Measurements from ENCODE around the gene DNAJC27. TPM values are rescaled to one million over a fixed set of nuclear protein-coding genes. Genes with fewer than 3 reads are reported as not detected.
A peak's percentile ranks its signal among the peaks of the same experiment; 100 is the strongest.

The DNAJC27 gene
- total and polyA plus RNA-seq, 9 of the 15 experiments (the other 6 are each of a cell fraction or from before 2014, with no cell fraction given) = 0.53 to 5.9 (median 3.0) TPM

DNA sequence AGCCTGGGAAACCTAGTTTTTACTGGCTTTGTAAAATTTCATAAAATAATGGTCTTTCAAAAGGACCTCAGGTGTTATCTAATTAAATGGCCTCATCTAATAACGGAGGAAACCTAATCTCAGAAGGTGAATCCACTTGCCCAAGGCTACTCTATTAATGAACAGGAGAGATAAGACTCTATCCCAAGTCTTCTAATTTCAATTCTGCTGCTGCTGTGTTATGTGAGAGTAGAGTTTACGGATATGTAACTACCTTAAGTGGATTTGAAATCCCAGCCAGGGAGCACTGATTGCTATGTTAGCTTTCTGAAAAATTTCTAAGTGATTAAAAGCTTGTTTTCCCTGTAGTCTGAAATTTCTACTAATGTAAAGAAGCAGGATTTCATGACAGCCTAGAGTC lies 34.5 kb downstream of the DNAJC27 start:
- peak overlapping the region; percentile 42; the same call in 1 of the 2 replicates for H2AFZ ChIP-seq (ENCODE audit: low read depth, low read length)
- POLR2A ChIA-PET = interaction anchor here (0.7 kb wide), 1 partner anchor 35 kb away, joined by 3 read pairs; no protein-coding TSS in a partner anchor
- H3K9me3 ChIP-seq (replicated peaks; ENCODE audit: control insufficient read depth, insufficient read depth, low read depth, low read length) = no peaks in the 10 kb centered on the region
- CTCF ChIA-PET (ENCODE audit: low intra/inter-chr PET ratio) = no interaction called here
- in situ Hi-C loops (cut with MboI) (no loop called here), intact Hi-C loops (cut with micrococcal nuclease) (no loop called here)
- no peak overlapping the region for H3K27ac ChIP-seq (ENCODE audit: extremely low read depth, low read depth, low read length)
- WGBS (ENCODE audit: insufficient coverage, low coverage, missing lambda C conversion rate) = 44% methylated on average over 2 of the region's 2 CpGs
- H3K4me1 ChIP-seq (replicated peaks in 1 of 2; ENCODE audit: control insufficient read depth in 2 of 2, insufficient read depth in 2 of 2, low read length in 2 of 2) = no peaks in the 10 kb centered on the region; a peak in 1 of 5 replicates
- no peak overlapping the region for H3K4me2 ChIP-seq (ENCODE audit: insufficient read depth, low read length)
- no peak overlapping the region for H3K9ac ChIP-seq (ENCODE audit: insufficient read depth in 1 of 2, low read depth in 2 of 2, low read length in 2 of 2)
- FAIRE-seq (no peak), DNase-seq (ENCODE audit: extremely low read depth in 1 of 4, low spot score in 3 of 4) (no peak), ATAC-seq (no peak)
- H3K4me3 ChIP-seq = no peak overlapping the region
- H3K9me1 ChIP-seq (ENCODE audit: control insufficient read depth, insufficient read depth, low read length) = no peaks in the 10 kb centered on the region
- H3K27me3 ChIP-seq (ENCODE audit: control insufficient read depth in 2 of 2, insufficient read depth in 2 of 2, low read length in 2 of 2) = no peaks in the 10 kb centered on the region
- no peaks in the 10 kb centered on the region for H3K36me3 ChIP-seq (ENCODE audit: control insufficient read depth, insufficient read depth, low read length)
- BruUV-seq (replicated peaks) = no TSS peak
- H3K79me2 ChIP-seq (ENCODE audit: control insufficient read depth, insufficient read depth, low read length) = no peaks in the 10 kb centered on the region
- H4K20me1 ChIP-seq (replicated peaks; ENCODE audit: control insufficient read depth, insufficient read depth, low read length) = no peaks in the 10 kb centered on the region
- TF ChIP-seq TAF9B (IDR thresholded peaks at IDR 0.05; ENCODE audit: partially characterized antibody) = no peak
- TF ChIP-seq FOXK1 (CRISPR knock-in tag; IDR thresholded peaks at IDR 0.05; ENCODE audit: borderline replicate concordance) = no peak
- no peak for TF ChIP-seq SIN3A (IDR thresholded peaks at IDR 0.05; ENCODE audit: borderline replicate concordance in 2 of 2, control insufficient read depth in 1 of 2, low read depth in 2 of 2, low read length in 2 of 2)
- TF ChIP-seq, protein P1, sequence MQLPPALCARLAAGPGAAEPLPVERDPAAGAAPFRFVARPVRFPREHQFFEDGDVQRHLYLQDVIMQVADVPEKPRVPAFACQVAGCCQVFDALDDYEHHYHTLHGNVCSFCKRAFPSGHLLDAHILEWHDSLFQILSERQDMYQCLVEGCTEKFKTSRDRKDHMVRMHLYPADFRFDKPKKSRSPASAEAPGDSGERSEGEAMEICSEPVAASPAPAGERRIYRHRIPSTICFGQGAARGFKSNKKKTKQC (CRISPR knock-in tag; IDR thresholded peaks at IDR 0.05) = no peak
- no peak for TF ChIP-seq SMARCB1 (IDR thresholded peaks at IDR 0.05; ENCODE audit: insufficient read length, low read depth)
- no peak for TF ChIP-seq ZKSCAN1 (IDR thresholded peaks at IDR 0.05; ENCODE audit: low read depth, low read length)
- TF ChIP-seq SREBF2 (CRISPR knock-in tag; IDR thresholded peaks at IDR 0.05) = no peak
- no peak for TF ChIP-seq ZSCAN32 (CRISPR knock-in tag; IDR thresholded peaks at IDR 0.05)
- no peak for TF ChIP-seq ZNF23 (CRISPR knock-in tag; IDR thresholded peaks at IDR 0.05)
- TF ChIP-seq, protein P2, sequence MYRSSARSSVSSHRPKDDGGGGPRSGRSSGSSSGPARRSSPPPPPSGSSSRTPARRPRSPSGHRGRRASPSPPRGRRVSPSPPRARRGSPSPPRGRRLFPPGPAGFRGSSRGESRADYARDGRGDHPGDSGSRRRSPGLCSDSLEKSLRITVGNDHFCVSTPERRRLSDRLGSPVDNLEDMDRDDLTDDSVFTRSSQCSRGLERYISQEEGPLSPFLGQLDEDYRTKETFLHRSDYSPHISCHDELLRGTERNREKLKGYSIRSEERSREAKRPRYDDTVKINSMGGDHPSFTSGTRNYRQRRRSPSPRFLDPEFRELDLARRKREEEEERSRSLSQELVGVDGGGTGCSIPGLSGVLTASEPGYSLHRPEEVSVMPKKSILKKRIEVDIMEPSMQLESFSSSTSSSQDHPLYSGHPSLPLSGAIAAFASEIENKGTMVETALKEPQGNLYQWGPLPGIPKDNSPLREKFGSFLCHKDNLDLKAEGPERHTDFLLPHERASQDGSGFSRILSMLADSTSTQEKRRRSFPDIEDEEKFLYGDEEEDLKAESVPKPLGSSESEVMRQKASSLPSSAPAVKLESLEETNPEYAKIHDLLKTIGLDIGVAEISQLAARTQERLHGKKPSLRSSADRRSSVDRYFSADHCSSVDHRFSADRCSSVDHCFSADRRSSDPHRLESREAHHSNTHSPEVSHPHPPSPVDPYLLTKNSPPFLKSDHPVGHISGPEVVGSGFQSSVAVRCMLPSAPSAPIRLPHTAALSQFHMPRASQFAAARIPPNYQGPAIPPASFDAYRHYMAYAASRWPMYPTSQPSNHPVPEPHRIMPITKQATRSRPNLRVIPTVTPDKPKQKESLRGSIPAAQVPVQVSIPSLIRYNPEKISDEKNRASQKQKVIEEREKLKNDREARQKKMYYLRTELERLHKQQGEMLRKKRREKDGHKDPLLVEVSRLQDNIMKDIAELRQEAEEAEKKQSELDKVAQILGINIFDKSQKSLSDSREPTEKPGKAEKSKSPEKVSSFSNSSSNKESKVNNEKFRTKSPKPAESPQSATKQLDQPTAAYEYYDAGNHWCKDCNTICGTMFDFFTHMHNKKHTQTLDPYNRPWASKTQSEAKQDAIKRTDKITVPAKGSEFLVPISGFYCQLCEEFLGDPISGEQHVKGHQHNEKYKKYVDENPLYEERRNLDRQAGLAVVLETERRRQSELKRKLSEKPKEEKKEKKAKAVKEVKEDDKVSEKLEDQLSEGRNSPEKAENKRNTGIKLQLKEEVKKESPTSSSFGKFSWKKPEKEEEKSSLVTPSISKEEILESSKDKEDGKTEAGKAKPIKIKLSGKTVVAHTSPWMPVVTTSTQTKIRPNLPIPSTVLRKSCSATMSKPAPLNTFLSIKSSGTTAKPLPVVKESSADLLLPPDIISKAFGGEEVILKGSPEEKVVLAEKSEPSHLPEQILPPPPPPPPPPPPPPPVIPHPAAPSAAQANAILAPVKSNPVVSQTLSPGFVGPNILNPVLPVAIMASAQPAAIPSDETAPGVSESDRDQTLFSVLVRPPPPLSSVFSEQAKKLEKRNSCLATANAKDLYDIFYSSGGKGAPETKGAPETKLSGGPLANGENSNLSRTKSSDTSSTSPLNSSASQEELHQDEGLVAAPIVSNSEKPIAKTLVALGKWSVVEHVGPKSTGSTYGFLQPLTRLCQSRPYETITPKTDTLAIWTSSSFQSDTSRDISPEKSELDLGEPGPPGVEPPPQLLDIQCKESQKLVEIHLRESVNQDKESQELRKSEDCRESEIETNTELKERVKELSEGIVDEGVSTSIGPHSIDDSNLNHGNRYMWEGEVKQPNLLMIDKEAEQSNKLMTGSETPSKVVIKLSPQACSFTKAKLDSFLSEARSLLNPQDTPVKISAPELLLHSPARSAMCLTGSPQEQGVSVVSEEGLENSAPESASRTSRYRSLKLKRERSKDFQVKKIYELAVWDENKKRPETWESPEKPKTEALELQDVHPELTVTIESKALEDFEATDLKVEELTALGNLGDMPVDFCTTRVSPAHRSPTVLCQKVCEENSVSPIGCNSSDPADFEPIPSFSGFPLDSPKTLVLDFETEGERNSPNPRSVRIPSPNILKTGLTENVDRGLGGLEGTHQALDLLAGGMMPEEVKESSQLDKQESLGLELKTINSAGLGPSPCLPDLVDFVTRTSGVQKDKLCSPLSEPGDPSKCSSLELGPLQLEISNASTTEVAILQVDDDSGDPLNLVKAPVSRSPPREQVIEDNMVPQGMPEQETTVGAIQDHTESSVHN (IDR thresholded peaks at IDR 0.05; ENCODE audit: borderline replicate concordance in 1 of 2, low read depth in 1 of 2) = no peak
- TF ChIP-seq TAF7 (tag; IDR thresholded peaks at IDR 0.05) = no peak

All from K562 (cell line).